OCI-LY1 (cell line): ENCODE results near the gene GASK1A.

Experiments used
- CTCF ChIP-seq: fragments of 200-600 bp; sonication (generic), shearing (Covaris generic); IDR thresholded peaks from 2 replicates; pipeline ENCODE4 v1.5.1; 2017; ENCODE audit warnings: mild to moderate bottlenecking, antibody characterized with exemption, low read length, moderate library complexity, mixed read lengths
- EZH2 ChIP-seq: fragments of 200-600 bp; sonication (generic), shearing (Covaris generic); IDR thresholded peaks from 2 replicates; pipeline ENCODE4 v1.8.0; 2017; ENCODE audit warnings: borderline replicate concordance, mixed run types, mild to moderate bottlenecking, antibody characterized with exemption, low read length, moderate library complexity, mixed read lengths

GRCh38 chr3:42934111-42934510 is 45.0 kb upstream of the GASK1A start:
- TF ChIP-seq CTCF: no peak
- no peak for TF ChIP-seq EZH2
